Left lung (tissue), 10 donors: Measurements from ENCODE around the gene BACH2. TPM values are rescaled to one million over a fixed set of nuclear protein-coding genes. Genes with fewer than 3 reads are reported as not detected.

ENCODE experiments used
- ATAC-seq: fragments of 200-7000 bp; cut with Tn5 transposase; one replicate; pipeline ENCODE4 v1.9.1; 2020; ENCODE audit warnings: moderate library complexity
- DNase-seq, 4 donors: peaks; one replicate each; pipeline ENCODE4 v3.0.0-alpha.2; 2013 to 2020
- H3K27ac ChIP-seq, 2 donors: fragments of 200-600 bp; sonication (generic) in 1 of 2; one replicate each; pipeline versions ENCODE4 v1.5.0 to v1.8.0; 2020 to 2021
- H3K27me3 ChIP-seq, 2 donors: fragments of 200-600 bp; sonication (generic) in 1 of 2; one replicate each; pipeline versions ENCODE4 v1.5.0 to v1.8.0; 2020 to 2021
- H3K36me3 ChIP-seq, 2 donors: fragments of 200-600 bp; sonication (generic) in 1 of 2; one replicate each; pipeline versions ENCODE4 v1.5.0 to v1.8.0; 2020 to 2021
- H3K4me1 ChIP-seq, 2 donors: fragments of 200-600 bp; one replicate each; pipeline ENCODE4 v1.8.0; 2021
- H3K4me3 ChIP-seq, 2 donors: fragments of 200-600 bp; sonication (generic) in 1 of 2; one replicate each; pipeline versions ENCODE4 v1.5.0 to v1.8.0; 2020 to 2021; ENCODE audit warnings: mild to moderate bottlenecking in 1 of 2
- H3K9me3 ChIP-seq, 2 donors: fragments of 200-600 bp; sonication (generic) in 1 of 2; one replicate each; pipeline versions ENCODE4 v1.5.0 to v1.8.0; 2020 to 2021
- intact Hi-C, 2 donors: fragments of 100-400 bp; cut with DNase I; formaldehyde crosslinking; loops; one replicate each; pipeline versions ENCODE4 v1.11.2 to v1.14.2; 2022
- polyA plus RNA-seq, 6 donors: library from polyadenylated mRNA; unstranded; fragments of 120-200 nt; gene quantifications; one replicate each; pipeline ENCODE4 v1.2.1, GENCODE V29; 2013; ENCODE audit not compliant: insufficient read length in 6 of 6
- total RNA-seq, 2 donors: library from RNA; stranded (reverse); fragmentation: NEBNext Ultra II Directional; extraction: Animal tissue kit (Norgen Biotek cat#: 25700); gene quantifications; one replicate each; pipeline ENCODE4 v1.2.1, GENCODE V29; 2021
- TF ChIP-seq, protein P1 (sequence below), 2 donors: fragments of 200-600 bp; sonication (generic) in 1 of 2; IDR thresholded peaks; one replicate each; pipeline versions ENCODE4 v1.5.0 to v1.8.0; 2021; ENCODE audit warnings: antibody characterized with exemption in 2 of 2
- donor health status: DM: no; HTN: yes; CAD: no.
- donor health status: DM: no; HTN: no; CAD: no.

The BACH2 gene
- total and polyA plus RNA-seq, 8 donors = 3.8 to 10.6 (median 8.9) TPM

DNA sequence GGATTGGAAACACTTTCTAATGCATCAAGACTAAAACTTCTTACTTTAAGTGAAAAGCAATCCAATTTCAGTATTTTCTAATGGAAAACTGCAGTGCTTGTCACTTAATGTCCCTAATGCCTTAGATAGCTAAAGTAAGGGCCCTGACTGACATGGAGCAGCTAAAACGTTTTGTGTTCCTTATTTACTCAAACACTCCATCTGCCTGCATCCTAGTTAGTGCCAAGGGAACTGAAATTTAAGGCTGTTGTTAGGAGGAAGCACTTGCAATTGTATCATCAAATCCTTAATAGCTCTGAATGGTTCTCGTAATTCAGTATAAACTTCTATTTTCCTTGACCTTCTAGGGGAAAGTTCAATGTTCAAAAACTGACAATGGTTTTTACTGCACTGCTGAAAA, 274.9 kb downstream of the BACH2 start:
- Histone ChIP-seq H3K36me3 (no peaks in the 10 kb centered on the region), H3K9me3 (no peaks in the 10 kb centered on the region), H3K27ac (no peak overlapping the region), H3K4me3 (no peak overlapping the region), H3K27me3 (no peaks in the 10 kb centered on the region), H3K4me1 (no peaks in the 10 kb centered on the region)
- no peak for DNase-seq
- TF ChIP-seq, protein P1, sequence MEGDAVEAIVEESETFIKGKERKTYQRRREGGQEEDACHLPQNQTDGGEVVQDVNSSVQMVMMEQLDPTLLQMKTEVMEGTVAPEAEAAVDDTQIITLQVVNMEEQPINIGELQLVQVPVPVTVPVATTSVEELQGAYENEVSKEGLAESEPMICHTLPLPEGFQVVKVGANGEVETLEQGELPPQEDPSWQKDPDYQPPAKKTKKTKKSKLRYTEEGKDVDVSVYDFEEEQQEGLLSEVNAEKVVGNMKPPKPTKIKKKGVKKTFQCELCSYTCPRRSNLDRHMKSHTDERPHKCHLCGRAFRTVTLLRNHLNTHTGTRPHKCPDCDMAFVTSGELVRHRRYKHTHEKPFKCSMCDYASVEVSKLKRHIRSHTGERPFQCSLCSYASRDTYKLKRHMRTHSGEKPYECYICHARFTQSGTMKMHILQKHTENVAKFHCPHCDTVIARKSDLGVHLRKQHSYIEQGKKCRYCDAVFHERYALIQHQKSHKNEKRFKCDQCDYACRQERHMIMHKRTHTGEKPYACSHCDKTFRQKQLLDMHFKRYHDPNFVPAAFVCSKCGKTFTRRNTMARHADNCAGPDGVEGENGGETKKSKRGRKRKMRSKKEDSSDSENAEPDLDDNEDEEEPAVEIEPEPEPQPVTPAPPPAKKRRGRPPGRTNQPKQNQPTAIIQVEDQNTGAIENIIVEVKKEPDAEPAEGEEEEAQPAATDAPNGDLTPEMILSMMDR (IDR thresholded peaks at IDR 0.05) = no peak
- intact Hi-C loops = no loop called here
- no peak for ATAC-seq

DNA sequence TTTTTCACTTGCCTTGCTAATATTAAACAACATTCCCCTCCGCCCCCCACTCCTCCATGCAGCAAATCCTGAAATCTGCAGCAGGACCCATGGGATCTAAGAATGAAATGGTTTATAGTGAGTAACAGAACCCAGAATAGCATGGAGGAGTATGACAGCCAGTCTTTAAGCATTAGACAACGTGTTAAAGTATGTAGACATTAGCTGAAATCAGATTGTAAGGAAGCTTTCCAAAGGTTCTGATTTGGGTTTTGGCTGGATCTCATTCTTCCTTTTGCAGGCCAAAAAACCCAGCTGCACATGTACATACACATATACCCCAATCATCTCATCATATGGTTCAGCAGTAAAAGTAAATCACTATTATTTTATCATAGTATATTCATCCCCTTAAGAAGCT, 275.9 kb downstream of the BACH2 start:
- Histone ChIP-seq H3K36me3 (no peaks in the 10 kb centered on the region), H3K27me3 (no peaks in the 10 kb centered on the region), H3K4me3 (no peak overlapping the region), H3K4me1 (no peaks in the 10 kb centered on the region), H3K9me3 (no peaks in the 10 kb centered on the region), H3K27ac (no peak overlapping the region)
- intact Hi-C loops = no loop called here
- DNase-seq = no peak
- ATAC-seq = no peak
- TF ChIP-seq, protein P1 (IDR thresholded peaks at IDR 0.05) = no peak

DNA sequence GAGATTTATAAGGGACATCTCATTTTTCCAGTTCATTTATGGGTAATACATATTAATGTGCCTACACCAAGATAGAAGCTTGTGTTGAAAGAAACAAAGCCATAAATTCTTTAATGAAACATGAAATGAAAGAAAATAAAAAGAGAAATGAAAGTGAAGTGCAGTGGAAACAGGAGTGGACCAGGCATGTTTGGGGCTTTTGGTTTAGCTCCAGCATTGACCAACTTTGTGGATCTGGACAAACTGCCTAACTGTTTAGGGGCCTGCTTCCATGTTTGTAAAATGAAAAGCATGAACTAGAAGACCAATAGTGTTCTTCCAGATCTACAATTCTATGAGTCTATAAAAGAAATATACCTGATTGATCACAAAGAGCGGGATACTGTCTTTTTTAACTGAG, 277.4 kb downstream of the BACH2 start:
- TF ChIP-seq, protein P1 (IDR thresholded peaks at IDR 0.05) = no peak
- ATAC-seq (no peak), DNase-seq (no peak)
- Histone ChIP-seq H3K4me1 (no peaks in the 10 kb centered on the region), H3K9me3 (no peaks in the 10 kb centered on the region), H3K27ac (no peak overlapping the region), H3K36me3 (no peaks in the 10 kb centered on the region), H3K27me3 (no peaks in the 10 kb centered on the region), H3K4me3 (no peak overlapping the region)
- intact Hi-C loops = no loop called here

DNA sequence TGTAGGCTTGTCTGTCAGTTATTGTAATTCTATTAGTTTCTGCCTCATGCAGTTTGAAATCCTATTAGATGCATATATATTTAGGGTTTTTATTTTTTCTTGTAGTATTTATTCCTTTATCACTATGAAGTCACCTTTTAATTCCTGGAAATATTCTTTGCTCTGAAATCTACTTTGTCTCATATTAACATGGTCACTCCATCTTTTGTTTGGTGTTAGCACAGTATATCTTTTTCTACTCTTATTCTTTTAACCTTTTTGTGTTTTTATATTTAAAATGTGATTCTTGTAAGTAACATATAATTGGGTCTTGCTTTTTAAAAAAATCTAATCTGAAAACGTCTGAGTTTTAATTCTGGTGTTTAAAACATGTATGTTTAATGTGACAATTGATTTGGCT, 280.8 kb downstream of the BACH2 start:
- TF ChIP-seq, protein P1 (IDR thresholded peaks at IDR 0.05) = no peak
- ATAC-seq = no peak
- H3K27ac ChIP-seq = no peak overlapping the region

DNA sequence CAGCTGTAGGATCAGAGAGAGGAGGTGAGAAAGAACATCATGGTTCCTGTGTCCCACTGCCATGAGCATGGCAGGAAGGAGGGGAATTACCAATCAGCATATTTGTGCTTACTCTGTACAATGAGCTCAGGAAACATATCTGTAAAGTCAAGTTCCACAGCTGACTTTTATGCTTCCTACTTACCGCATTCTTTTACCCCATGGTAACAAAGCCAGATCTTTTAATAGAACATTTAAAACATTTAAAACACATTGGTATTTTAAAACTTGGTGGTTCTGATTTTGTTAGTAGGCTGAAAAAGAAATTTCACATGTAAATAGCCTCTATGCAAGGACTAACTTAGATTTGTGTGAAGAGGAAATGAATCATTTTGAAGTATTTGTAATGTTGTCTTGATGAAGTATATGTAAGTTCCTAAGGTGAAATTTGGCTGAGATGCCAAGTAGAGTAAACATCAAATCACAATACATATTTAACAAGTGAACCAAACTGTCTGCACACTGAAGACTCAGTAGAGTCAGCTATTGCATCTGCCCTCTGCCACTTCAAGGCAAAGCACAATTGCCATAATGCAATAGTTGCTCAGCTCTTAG, 287.6 kb downstream of the BACH2 start:
- no peak overlapping the region for H3K4me3 ChIP-seq
- TF ChIP-seq, protein P1 (IDR thresholded peaks at IDR 0.05) = no peak
- no peaks in the 10 kb centered on the region for H3K27me3 ChIP-seq
- no peaks in the 10 kb centered on the region for H3K36me3 ChIP-seq
- intact Hi-C loops = no loop called here
- H3K27ac ChIP-seq = no peak overlapping the region
- DNase-seq (no peak), ATAC-seq (peak; percentile 42)
- no peaks in the 10 kb centered on the region for H3K9me3 ChIP-seq
- no peaks in the 10 kb centered on the region for H3K4me1 ChIP-seq

More for the DNA sequence above, 280.8 kb downstream of the BACH2 start:
- no peaks in the 10 kb centered on the region for H3K27me3 ChIP-seq
- no peaks in the 10 kb centered on the region for H3K36me3 ChIP-seq
- no peak for DNase-seq
- intact Hi-C loops = no loop called here
- no peaks in the 10 kb centered on the region for H3K4me1 ChIP-seq
- no peak overlapping the region for H3K4me3 ChIP-seq
- no peaks in the 10 kb centered on the region for H3K9me3 ChIP-seq
